HK-2 (cell line): ENCODE measurements around the gene TMED6.

Experiments used
- DNase-seq: peaks from one replicate; pipeline ENCODE4 v3.0.0-alpha.2; 2018; ENCODE audit not compliant: unreplicated experiment

TMED6 gene

GRCh38 chr16:69351309-69352027 lies at the start of gene TMED6:
TMED6 (minus strand) TSS chr16:69351786; CDS start chr16:69351753, 33 bp downstream.
- peak; percentile 24 for DNase-seq

- no peak for DNase-seq
These were observed 47.8 kb upstream of the TMED6 start for GRCh38 chr16:69399361-69399760.

- DNase-seq: peak; percentile 54
These were observed 46.4 kb upstream of the TMED6 start for GRCh38 chr16:69397821-69398521.

GRCh38 chr16:69396187-69397061 lies 44.8 kb upstream of the TMED6 start:
- DNase-seq: peak; percentile 70

GRCh38 chr16:69395859-69396186 lies 44.2 kb upstream of the TMED6 start:
- DNase-seq: no peak

- DNase-seq: no peak
These were observed 42.6 kb upstream of the TMED6 start for GRCh38 chr16:69393898-69394849.

GRCh38 chr16:69386596-69386995 lies 35.0 kb upstream of the TMED6 start:
- DNase-seq: no peak

GRCh38 chr16:69384974-69385373 lies 33.4 kb upstream of the TMED6 start:
- no peak for DNase-seq

- DNase-seq: no peak
These were observed 30.8 kb upstream of the TMED6 start for GRCh38 chr16:69382421-69382820.

- DNase-seq: no peak
These were observed 29.6 kb upstream of the TMED6 start for GRCh38 chr16:69381231-69381630.

- no peak for DNase-seq
These were observed 27.2 kb upstream of the TMED6 start for GRCh38 chr16:69378760-69379159.

- no peak for DNase-seq
These were observed 26.4 kb upstream of the TMED6 start for GRCh38 chr16:69378036-69378435.

GRCh38 chr16:69376393-69377059 lies 24.9 kb upstream of the TMED6 start:
- DNase-seq: no peak

- no peak for DNase-seq
These were observed 21.4 kb upstream of the TMED6 start for GRCh38 chr16:69373019-69373418.

- no peak for DNase-seq
These were observed 20.0 kb upstream of the TMED6 start for GRCh38 chr16:69371564-69371963.

GRCh38 chr16:69368866-69369265 lies 17.3 kb upstream of the TMED6 start:
- no peak for DNase-seq

GRCh38 chr16:69367980-69368379 lies 16.4 kb upstream of the TMED6 start:
- DNase-seq: no peak

- DNase-seq: no peak
These were observed 14.8 kb upstream of the TMED6 start for GRCh38 chr16:69366431-69366830.

GRCh38 chr16:69365901-69366300 lies 14.3 kb upstream of the TMED6 start:
- DNase-seq: no peak

GRCh38 chr16:69364088-69364487 lies 12.5 kb upstream of the TMED6 start:
- no peak for DNase-seq

- DNase-seq: no peak
These were observed 11.7 kb upstream of the TMED6 start for GRCh38 chr16:69363281-69363717.
